ENCODE data around the gene FBXL14. TPM values are rescaled to one million over a fixed set of nuclear protein-coding genes. Genes with fewer than 3 reads are reported as not detected.

FBXL14 gene
- total and polyA plus RNA-seq, 2 of the 13 experiments (the other 11 are each of a cell fraction or from before 2014, with no cell fraction given): 7.0 to 7.4 TPM

GRCh38 chr12:1606021-1606622 is 11.7 kb upstream of the FBXL14 start (continued):
- no peak for TF ChIP-seq SP2 (CRISPR knock-in tag; IDR thresholded peaks at IDR 0.05)
- no peak for TF ChIP-seq ARID4A (CRISPR knock-in tag; IDR thresholded peaks at IDR 0.05; ENCODE audit: borderline replicate concordance)
- no peak for TF ChIP-seq ZNF333 (CRISPR knock-in tag; IDR thresholded peaks at IDR 0.05; ENCODE audit: borderline replicate concordance)
- no peak for TF ChIP-seq DNMT1 (CRISPR knock-in tag; IDR thresholded peaks at IDR 0.05)
- TF ChIP-seq GLMP (CRISPR knock-in tag; IDR thresholded peaks at IDR 0.05; ENCODE audit: borderline replicate concordance): no peak
- TF ChIP-seq CBX2 (IDR thresholded peaks at IDR 0.05; ENCODE audit: low read depth, low read length): no peak
- TF ChIP-seq CBX2 (CRISPR knock-in tag; IDR thresholded peaks at IDR 0.05; ENCODE audit: low read depth): no peak
- no peak for TF ChIP-seq ZNF761 (CRISPR knock-in tag; conservative IDR thresholded peaks at IDR 0.05)
- no peak for TF ChIP-seq GRHL1 (CRISPR knock-in tag; conservative IDR thresholded peaks at IDR 0.05)
- peak; percentile 75; the same call in 1 of the 2 replicates for TF ChIP-seq RXRA (CRISPR knock-in tag; IDR thresholded peaks at IDR 0.05)
- no peak for TF ChIP-seq GPN1 (CRISPR knock-in tag; IDR thresholded peaks at IDR 0.05; ENCODE audit: borderline replicate concordance)
- no peak for TF ChIP-seq HMGA1 (CRISPR knock-in tag; conservative IDR thresholded peaks at IDR 0.05)
- TF ChIP-seq SRY (CRISPR knock-in tag; IDR thresholded peaks at IDR 0.05): no peak
- no peak for TF ChIP-seq ZNF576 (CRISPR knock-in tag; IDR thresholded peaks at IDR 0.05)
- TF ChIP-seq TBX3 (IDR thresholded peaks at IDR 0.05; ENCODE audit: borderline replicate concordance): no peak
- TF ChIP-seq ZNF691 (CRISPR knock-in tag; IDR thresholded peaks at IDR 0.05; ENCODE audit: borderline replicate concordance, low read depth): no peak
- TF ChIP-seq ZNF331 (CRISPR knock-in tag; IDR thresholded peaks at IDR 0.05): 0 out of 2 replicates have a peak, but pooled peaks have one; percentile 22
- peak; percentile 40; the same call in 1 of the 2 replicates for TF ChIP-seq ZFY (CRISPR knock-in tag; IDR thresholded peaks at IDR 0.05)
- no peak for TF ChIP-seq HDAC1 (CRISPR knock-in tag; IDR thresholded peaks at IDR 0.05)
- TF ChIP-seq SP5 (CRISPR knock-in tag; IDR thresholded peaks at IDR 0.05; ENCODE audit: borderline replicate concordance, low read depth): no peak
- TF ChIP-seq ARNTL (CRISPR knock-in tag; IDR thresholded peaks at IDR 0.05): no peak

Measured in HepG2 (cell line).